CD14-positive monocyte (primary cell): Measurements from ENCODE around the gene UGT2B10. TPM values are rescaled to one million over a fixed set of nuclear protein-coding genes. Genes with fewer than 3 reads are reported as not detected.
"Not testable (repeated sequence)": the region's sequence is repeated elsewhere in the genome, so short reads cannot be mapped to it uniquely, and the experiment has no call there.

ENCODE experiments used
- DNase-seq, 3 donors: peaks; one replicate each; pipeline ENCODE4 v3.0.0-alpha.2; 2011 to 2022
- H2AFZ ChIP-seq: 2 replicates; pipeline ENCODE4 v1.6.0; 2012; ENCODE audit warnings: mild to moderate bottlenecking, low read depth, low read length, inconsistent platforms; ENCODE audit not compliant: insufficient read depth, poor library complexity, severe bottlenecking
- H3K27ac ChIP-seq, 2 donors: 1 replicate in 1 of 2; 2 replicates in 1 of 2; pipeline ENCODE4 v1.5.1; 2012 to 2013; ENCODE audit warnings: low read length in 2 of 2, control low read depth in 1 of 2, inconsistent platforms in 1 of 2, low read depth in 1 of 2, mild to moderate bottlenecking in 1 of 2
- H3K27me3 ChIP-seq, 2 donors: one replicate each; pipeline versions ENCODE4 v1.6.0 to v1.6.1; 2011 to 2013; ENCODE audit warnings: low read length in 2 of 2; ENCODE audit not compliant: control insufficient read depth in 2 of 2, insufficient read depth in 2 of 2
- H3K36me3 ChIP-seq, 2 donors: replicated peaks in 1 of 2; 1 replicate in 1 of 2; 2 replicates in 1 of 2; pipeline versions ENCODE4 v1.5.1 to v1.6.1; 2012 to 2013; ENCODE audit warnings: low read length in 2 of 2, control low read depth in 1 of 2, inconsistent platforms in 1 of 2, mild to moderate bottlenecking in 1 of 2; ENCODE audit not compliant: insufficient read depth in 2 of 2, control insufficient read depth in 1 of 2
- H3K4me1 ChIP-seq, 2 donors: 1 replicate in 1 of 2; 2 replicates in 1 of 2; pipeline versions ENCODE4 v1.5.1 to v1.6.1; 2012 to 2013; ENCODE audit warnings: low read length in 2 of 2, control low read depth in 1 of 2, inconsistent platforms in 1 of 2, mild to moderate bottlenecking in 1 of 2, moderate library complexity in 1 of 2; ENCODE audit not compliant: insufficient read depth in 2 of 2, control insufficient read depth in 1 of 2
- H3K4me2 ChIP-seq: replicated peaks from 2 replicates; pipeline ENCODE3; 2012; ENCODE audit warnings: low read length, moderate library complexity, mild to moderate bottlenecking; ENCODE audit not compliant: poor library complexity, severe bottlenecking; ENCODE audit errors: extremely low read depth
- H3K4me3 ChIP-seq, 3 experiments: fragments of 200-600 bp in 1 of 3; sonication (generic) in 1 of 3; replicated peaks in 1 of 3; 1 replicate in 2 of 3; 2 replicates in 1 of 3; pipeline ENCODE4 v1.5.1; 2011 to 2013; ENCODE audit warnings: low read length in 3 of 3, mild to moderate bottlenecking in 3 of 3, control low read depth in 2 of 3, low read depth in 2 of 3, inconsistent platforms in 1 of 3, moderate library complexity in 1 of 3
- H3K79me2 ChIP-seq: 2 replicates; pipeline ENCODE4 v1.6.0; 2012; ENCODE audit warnings: mild to moderate bottlenecking, control low read depth, inconsistent platforms, low read length, moderate library complexity; ENCODE audit not compliant: insufficient read depth
- H3K9ac ChIP-seq: 2 replicates; pipeline ENCODE4 v1.6.0; 2017; ENCODE audit warnings: low read length, mild to moderate bottlenecking; ENCODE audit not compliant: insufficient read depth, poor library complexity, severe bottlenecking
- H3K9me3 ChIP-seq, 2 donors: replicated peaks in 1 of 2; 1 replicate in 1 of 2; 2 replicates in 1 of 2; pipeline versions ENCODE4 v1.5.1 to v1.6.1; 2012 to 2013; ENCODE audit warnings: low read length in 2 of 2, control low read depth in 1 of 2; ENCODE audit not compliant: control insufficient read depth in 1 of 2, insufficient read depth in 1 of 2
- H4K20me1 ChIP-seq: 2 replicates; pipeline ENCODE4 v1.6.0; 2012; ENCODE audit warnings: mild to moderate bottlenecking, low read length, control low read depth, moderate library complexity; ENCODE audit not compliant: insufficient read depth
- H3K27ac Mint-ChIP-seq, 7 donors: one replicate each; pipeline ENCODE4 v1.8.0; 2020; ENCODE audit warnings: mild to moderate bottlenecking in 7 of 7, mixed read lengths in 7 of 7, moderate library complexity in 6 of 7, inconsistent platforms in 2 of 7
- H3K27me3 Mint-ChIP-seq, 3 donors: one replicate each; pipeline ENCODE4 v1.8.0; 2021 to 2022; ENCODE audit warnings: low read depth in 3 of 3, mild to moderate bottlenecking in 3 of 3, mixed read lengths in 3 of 3, moderate library complexity in 3 of 3, inconsistent platforms in 1 of 3
- H3K36me3 Mint-ChIP-seq, 2 donors: one replicate each; pipeline ENCODE4 v1.8.0; 2020; ENCODE audit warnings: mixed read lengths in 2 of 2, inconsistent platforms in 1 of 2, mild to moderate bottlenecking in 1 of 2
- H3K4me1 Mint-ChIP-seq: one replicate; pipeline ENCODE4 v1.8.0; 2020; ENCODE audit warnings: mild to moderate bottlenecking, mixed read lengths
- H3K4me3 Mint-ChIP-seq, 2 donors: one replicate each; pipeline ENCODE4 v1.8.0; 2020; ENCODE audit warnings: mild to moderate bottlenecking in 2 of 2, mixed read lengths in 2 of 2, moderate library complexity in 1 of 2
- H3K9me3 Mint-ChIP-seq, 7 donors: one replicate each; pipeline ENCODE4 v1.8.0; 2020 to 2022; ENCODE audit warnings: mixed read lengths in 7 of 7, mild to moderate bottlenecking in 6 of 7, moderate library complexity in 6 of 7, inconsistent platforms in 2 of 7
- CTCF ChIP-seq: fragments of 200-600 bp; IDR thresholded peaks from one replicate; pipeline ENCODE4 v1.8.0; 2022; ENCODE audit warnings: antibody characterized with exemption, mild to moderate bottlenecking
- WGBS: methylation state at CpG from one replicate; pipeline ENCODE4 v1.1.5; 2013; ENCODE audit warnings: missing lambda C conversion rate; ENCODE audit not compliant: insufficient coverage; 5-methylcytosine and 5-hydroxymethylcytosine counted together
- intact Hi-C, 2 donors: fragments of 100-400 bp; cut with micrococcal nuclease; formaldehyde crosslinking; loops; one replicate each; pipeline versions ENCODE4 v1.15.0 to v1.15.1; 2023
- polyA plus RNA-seq, 3 donors: library from polyadenylated mRNA; depleted of rRNA in 1 of 3; unstranded in 2 of 3; stranded (reverse) in 1 of 3; fragments of 300-500 nt in 2 of 3; fragments of >200 nt in 1 of 3; fragmentation: Illumina TruSeq in 2 of 3; gene quantifications; 1 replicate in 2 of 3; 2 replicates in 1 of 3; pipeline ENCODE4 v1.2.3, GENCODE V29; 2012 to 2021

Gene UGT2B10
- polyA plus RNA-seq, 3 donors, result not detected

GRCh38 chr4:68808060-68808459, 7.7 kb upstream of the UGT2B10 start:
- H3K9me3 Mint-ChIP-seq, result peaks cover 4 to 24% (median 7%) of the 10 kb centered on the region in 7 donors
- WGBS, result 86% methylated on average over 1 of the region's 2 CpGs
- H3K4me3 ChIP-seq, result no peak overlapping the region
- no peaks in the 10 kb centered on the region for H3K27me3 ChIP-seq
- H3K4me3 Mint-ChIP-seq, result no peak overlapping the region
- H2AFZ ChIP-seq, result no peak overlapping the region
- H3K27ac ChIP-seq, result no peak overlapping the region
- intact Hi-C loops, result no loop called here
- H3K4me1 ChIP-seq, result no peaks in the 10 kb centered on the region
- no peak overlapping the region for H3K27ac Mint-ChIP-seq
- no peaks in the 10 kb centered on the region for H3K36me3 ChIP-seq
- no peak overlapping the region for H3K9ac ChIP-seq
- H3K79me2 ChIP-seq, result no peaks in the 10 kb centered on the region
- H4K20me1 ChIP-seq, result no peaks in the 10 kb centered on the region
- no peaks in the 10 kb centered on the region for H3K4me1 Mint-ChIP-seq
- peaks cover 4 to 13% of the 10 kb centered on the region in 2 donors for H3K9me3 ChIP-seq
- no peak overlapping the region for H3K4me2 ChIP-seq
- no peak for DNase-seq
- H3K27me3 Mint-ChIP-seq, result peaks cover 0 to 1% (median 0%) of the 10 kb centered on the region in 3 donors
- no peak for TF ChIP-seq CTCF
- H3K36me3 Mint-ChIP-seq, result no peaks in the 10 kb centered on the region

- no peaks in the 10 kb centered on the region for H3K27me3 Mint-ChIP-seq
- H4K20me1 ChIP-seq, result no peaks in the 10 kb centered on the region
- H2AFZ ChIP-seq, result no peak overlapping the region
- H3K4me2 ChIP-seq, result no peak overlapping the region
- H3K36me3 ChIP-seq, result no peaks in the 10 kb centered on the region
- H3K9me3 ChIP-seq, result peaks cover 4 to 13% of the 10 kb centered on the region in 2 donors
- no peak for TF ChIP-seq CTCF
- H3K9ac ChIP-seq, result no peak overlapping the region
- no peak overlapping the region for H3K4me3 ChIP-seq
- H3K4me3 Mint-ChIP-seq, result no peak overlapping the region
- no peaks in the 10 kb centered on the region for H3K27me3 ChIP-seq
- intact Hi-C loops, result no loop called here
- H3K4me1 Mint-ChIP-seq, result no peaks in the 10 kb centered on the region
- WGBS, result 100% methylated on average over 1 of the region's 2 CpGs
- DNase-seq, result no peak
- H3K9me3 Mint-ChIP-seq, result peaks cover 2 to 20% (median 6%) of the 10 kb centered on the region in 7 donors
- H3K36me3 Mint-ChIP-seq, result no peaks in the 10 kb centered on the region
- no peaks in the 10 kb centered on the region for H3K4me1 ChIP-seq
- H3K79me2 ChIP-seq, result no peaks in the 10 kb centered on the region
- H3K27ac ChIP-seq, result no peak overlapping the region
- no peak overlapping the region for H3K27ac Mint-ChIP-seq
These were observed 4.9 kb upstream of the UGT2B10 start for GRCh38 chr4:68810919-68811318.

DNA sequence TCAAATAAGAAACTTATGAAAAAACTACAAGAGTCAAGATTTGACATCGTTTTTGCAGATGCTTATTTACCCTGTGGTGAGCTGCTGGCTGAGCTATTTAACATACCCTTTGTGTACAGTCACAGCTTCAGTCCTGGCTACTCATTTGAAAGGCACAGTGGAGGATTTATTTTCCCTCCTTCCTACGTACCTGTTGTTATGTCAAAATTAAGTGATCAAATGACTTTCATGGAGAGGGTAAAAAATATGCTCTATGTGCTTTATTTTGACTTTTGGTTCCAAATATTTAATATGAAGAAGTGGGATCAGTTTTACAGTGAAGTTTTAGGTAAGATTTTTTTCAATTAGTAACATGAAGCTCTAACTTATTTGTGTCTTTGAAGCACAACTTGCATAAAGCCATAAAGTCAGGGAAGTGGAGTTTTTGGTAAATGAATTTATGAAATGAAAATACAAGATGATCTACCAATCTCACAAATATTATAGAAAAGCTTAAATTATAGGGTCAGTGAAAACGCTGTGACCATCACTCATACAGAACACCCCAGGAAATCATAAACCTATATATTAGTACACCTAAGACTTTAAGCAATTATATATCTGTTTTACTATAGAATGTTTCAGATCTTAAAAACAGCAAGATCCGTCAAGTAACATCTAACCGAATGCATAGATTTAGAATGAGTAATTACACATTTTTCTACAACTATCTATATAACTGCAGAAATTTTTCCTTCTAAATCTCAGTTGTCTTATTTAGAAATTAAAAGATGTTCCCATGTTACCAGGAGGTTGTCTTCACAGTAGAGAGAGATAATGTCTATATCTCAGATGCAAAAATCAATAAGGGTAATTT, 844 bp downstream of the UGT2B10 start:
- H3K4me2 ChIP-seq, H3K27me3 ChIP-seq, H3K27ac Mint-ChIP-seq, H3K9me3 Mint-ChIP-seq, DNase-seq, H4K20me1 ChIP-seq, H3K9me3 ChIP-seq, H3K36me3 Mint-ChIP-seq, intact Hi-C loops, H3K4me3 ChIP-seq, H3K4me3 Mint-ChIP-seq, H3K9ac ChIP-seq, H3K79me2 ChIP-seq, H3K27ac ChIP-seq, H3K36me3 ChIP-seq, H3K4me1 Mint-ChIP-seq, H2AFZ ChIP-seq, H3K27me3 Mint-ChIP-seq, H3K4me1 ChIP-seq: not testable (repeated sequence)
- no CpG with 5 or more reads among the region's 5 CpGs for WGBS
